Measurements from ENCODE around the gene ZC3H18. TPM values are rescaled to one million over a fixed set of nuclear protein-coding genes. Genes with fewer than 3 reads are reported as not detected.

ZC3H18 gene
- total RNA-seq, 1 donor from 2014 or later = 50.2 TPM

- Mint-ChIP-seq H3K36me3 (ENCODE audit: unreplicated experiment) (no peaks in the 10 kb centered on the region), H3K4me3 (ENCODE audit: unreplicated experiment) (no peak overlapping the region), H3K27me3 (ENCODE audit: unreplicated experiment) (peaks cover 8% of the 10 kb centered on the region), H3K9me3 (ENCODE audit: unreplicated experiment) (no peaks in the 10 kb centered on the region), H3K4me1 (ENCODE audit: unreplicated experiment) (peaks cover 4% of the 10 kb centered on the region), H3K27ac (ENCODE audit: unreplicated experiment) (no peak overlapping the region)
- TF ChIP-seq CTCF (IDR thresholded peaks at IDR 0.05) = no peak
- DNase-seq (ENCODE audit: extremely low spot score, unreplicated experiment) = no peak
Observed at GRCh38 chr16:88639231-88640038, 69.2 kb downstream of the ZC3H18 start.

DNA sequence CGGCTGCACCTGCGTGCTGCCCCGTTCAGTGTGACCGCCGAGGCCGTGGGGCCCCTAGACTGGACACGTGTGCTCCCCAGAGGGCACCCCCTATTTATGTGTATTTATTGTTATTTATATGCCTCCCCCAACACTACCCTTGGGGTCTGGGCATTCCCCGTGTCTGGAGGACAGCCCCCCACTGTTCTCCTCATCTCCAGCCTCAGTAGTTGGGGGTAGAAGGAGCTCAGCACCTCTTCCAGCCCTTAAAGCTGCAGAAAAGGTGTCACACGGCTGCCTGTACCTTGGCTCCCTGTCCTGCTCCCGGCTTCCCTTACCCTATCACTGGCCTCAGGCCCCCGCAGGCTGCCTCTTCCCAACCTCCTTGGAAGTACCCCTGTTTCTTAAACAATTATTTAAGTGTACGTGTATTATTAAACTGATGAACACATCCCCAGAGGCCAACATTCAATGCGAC lies 69.9 kb downstream of the ZC3H18 start:
- no peak for TF ChIP-seq CTCF (IDR thresholded peaks at IDR 0.05)
- H3K27me3 Mint-ChIP-seq (ENCODE audit: unreplicated experiment) = peaks cover 8% of the 10 kb centered on the region
- no peaks in the 10 kb centered on the region for H3K36me3 Mint-ChIP-seq (ENCODE audit: unreplicated experiment)
- H3K27ac Mint-ChIP-seq (ENCODE audit: unreplicated experiment) = no peak overlapping the region
- no peaks in the 10 kb centered on the region for H3K9me3 Mint-ChIP-seq (ENCODE audit: unreplicated experiment)
- H3K4me3 Mint-ChIP-seq (ENCODE audit: unreplicated experiment) = no peak overlapping the region
- no peak for DNase-seq (ENCODE audit: extremely low spot score, unreplicated experiment)
- peaks cover 3% of the 10 kb centered on the region for H3K4me1 Mint-ChIP-seq (ENCODE audit: unreplicated experiment)

GRCh38 chr16:88640498-88641247 lies 70.5 kb downstream of the ZC3H18 start:
- Mint-ChIP-seq H3K36me3 (ENCODE audit: unreplicated experiment) (no peaks in the 10 kb centered on the region), H3K27ac (ENCODE audit: unreplicated experiment) (no peak overlapping the region), H3K4me3 (ENCODE audit: unreplicated experiment) (no peak overlapping the region), H3K4me1 (ENCODE audit: unreplicated experiment) (no peaks in the 10 kb centered on the region), H3K9me3 (ENCODE audit: unreplicated experiment) (no peaks in the 10 kb centered on the region), H3K27me3 (ENCODE audit: unreplicated experiment) (peaks cover 8% of the 10 kb centered on the region)
- no peak for TF ChIP-seq CTCF (IDR thresholded peaks at IDR 0.05)
- no peak for DNase-seq (ENCODE audit: extremely low spot score, unreplicated experiment)

DNA sequence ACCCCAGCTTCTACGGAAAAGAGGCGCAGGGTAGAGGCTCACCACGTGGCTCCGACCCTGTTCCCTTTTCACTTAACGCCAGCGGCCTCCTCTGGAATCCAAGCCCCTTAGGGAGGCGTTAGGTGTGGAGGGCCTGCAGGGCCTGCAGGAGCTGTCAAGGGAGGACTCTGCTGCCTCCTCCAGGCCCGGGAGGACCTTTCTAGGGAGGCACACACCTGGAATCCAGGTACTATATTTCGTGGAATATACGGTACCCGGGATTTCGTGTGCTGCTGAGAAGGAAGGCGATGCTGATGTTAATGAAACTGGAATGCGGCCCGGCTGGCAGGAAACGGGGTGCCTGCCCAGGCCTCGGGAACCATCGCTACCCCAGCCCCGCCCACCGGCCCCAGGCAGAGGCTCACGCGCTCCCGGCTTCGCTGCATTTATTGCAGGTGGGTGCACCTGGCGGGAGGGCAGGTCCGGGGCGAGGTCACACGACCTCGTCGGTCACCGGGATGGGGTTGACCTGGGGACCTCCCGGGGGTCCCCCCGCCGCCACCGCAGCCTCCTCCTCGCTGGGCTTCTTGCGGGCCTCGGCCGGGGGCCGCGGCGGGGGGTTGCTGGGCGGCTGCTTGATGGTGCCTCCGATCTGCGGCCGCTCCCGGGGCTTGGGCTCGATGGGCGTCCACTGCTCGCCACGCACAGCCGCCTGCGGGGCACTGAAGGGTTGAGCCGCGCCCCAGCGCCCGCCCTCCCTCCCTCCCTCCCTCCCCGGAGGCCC lies 72.9 kb downstream of the ZC3H18 start:
- no peaks in the 10 kb centered on the region for H3K4me1 Mint-ChIP-seq (ENCODE audit: unreplicated experiment)
- no peak for DNase-seq (ENCODE audit: extremely low spot score, unreplicated experiment)
- no peak overlapping the region for H3K4me3 Mint-ChIP-seq (ENCODE audit: unreplicated experiment)
- no peaks in the 10 kb centered on the region for H3K36me3 Mint-ChIP-seq (ENCODE audit: unreplicated experiment)
- peaks cover 8% of the 10 kb centered on the region for H3K27me3 Mint-ChIP-seq (ENCODE audit: unreplicated experiment)
- no peak for TF ChIP-seq CTCF (IDR thresholded peaks at IDR 0.05)
- no peaks in the 10 kb centered on the region for H3K9me3 Mint-ChIP-seq (ENCODE audit: unreplicated experiment)
- H3K27ac Mint-ChIP-seq (ENCODE audit: unreplicated experiment) = no peak overlapping the region

DNA sequence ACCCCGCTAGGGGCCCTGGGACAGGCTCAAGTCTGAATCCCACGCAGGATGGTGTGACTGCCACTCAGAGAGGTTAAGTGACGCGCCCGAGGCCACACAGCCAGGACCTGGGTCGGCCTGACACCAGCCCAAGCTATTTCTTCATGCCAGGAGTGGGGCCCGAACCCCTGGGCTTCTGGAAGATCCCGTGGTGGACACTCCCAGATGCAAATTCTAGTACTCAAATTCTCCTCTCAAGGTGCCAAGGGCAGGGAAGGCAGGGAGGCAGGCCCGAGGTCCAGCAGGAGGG lies 73.4 kb downstream of the ZC3H18 start:
- no peaks in the 10 kb centered on the region for H3K4me1 Mint-ChIP-seq (ENCODE audit: unreplicated experiment)
- no peak overlapping the region for H3K27ac Mint-ChIP-seq (ENCODE audit: unreplicated experiment)
- no peaks in the 10 kb centered on the region for H3K36me3 Mint-ChIP-seq (ENCODE audit: unreplicated experiment)
- TF ChIP-seq CTCF (IDR thresholded peaks at IDR 0.05) = no peak
- H3K4me3 Mint-ChIP-seq (ENCODE audit: unreplicated experiment) = no peak overlapping the region
- no peaks in the 10 kb centered on the region for H3K9me3 Mint-ChIP-seq (ENCODE audit: unreplicated experiment)
- DNase-seq (ENCODE audit: extremely low spot score, unreplicated experiment) = no peak
- peaks cover 8% of the 10 kb centered on the region for H3K27me3 Mint-ChIP-seq (ENCODE audit: unreplicated experiment)

All from osteocyte (in vitro differentiated cells).